ENCODE results near the gene ICA1.

The ICA1 gene

DNA sequence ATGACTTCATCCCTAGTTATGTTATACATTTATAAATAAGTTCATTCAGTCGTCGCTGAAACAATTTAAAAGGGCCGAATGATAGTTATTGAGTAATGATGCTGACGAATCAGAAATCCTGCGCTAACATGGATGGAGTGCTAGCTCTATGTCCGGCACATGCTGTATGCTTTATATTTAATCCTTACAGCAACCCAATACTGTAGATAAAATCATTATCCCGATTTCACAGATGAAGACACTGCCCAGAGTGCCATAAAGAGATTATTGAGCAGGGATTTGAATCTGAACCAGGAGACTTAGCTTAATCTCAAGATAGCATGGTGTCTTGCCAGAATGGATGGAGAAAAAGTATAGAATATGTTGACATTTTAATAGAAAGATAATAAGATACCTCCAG is 1.1 kb upstream of the ICA1 start:
- no peak overlapping the region for H3K4me3 ChIP-seq (replicated peaks; ENCODE audit: low read depth, low read length)
- DNase-seq (ENCODE audit: extremely low read depth, low read depth): no peak

DNA sequence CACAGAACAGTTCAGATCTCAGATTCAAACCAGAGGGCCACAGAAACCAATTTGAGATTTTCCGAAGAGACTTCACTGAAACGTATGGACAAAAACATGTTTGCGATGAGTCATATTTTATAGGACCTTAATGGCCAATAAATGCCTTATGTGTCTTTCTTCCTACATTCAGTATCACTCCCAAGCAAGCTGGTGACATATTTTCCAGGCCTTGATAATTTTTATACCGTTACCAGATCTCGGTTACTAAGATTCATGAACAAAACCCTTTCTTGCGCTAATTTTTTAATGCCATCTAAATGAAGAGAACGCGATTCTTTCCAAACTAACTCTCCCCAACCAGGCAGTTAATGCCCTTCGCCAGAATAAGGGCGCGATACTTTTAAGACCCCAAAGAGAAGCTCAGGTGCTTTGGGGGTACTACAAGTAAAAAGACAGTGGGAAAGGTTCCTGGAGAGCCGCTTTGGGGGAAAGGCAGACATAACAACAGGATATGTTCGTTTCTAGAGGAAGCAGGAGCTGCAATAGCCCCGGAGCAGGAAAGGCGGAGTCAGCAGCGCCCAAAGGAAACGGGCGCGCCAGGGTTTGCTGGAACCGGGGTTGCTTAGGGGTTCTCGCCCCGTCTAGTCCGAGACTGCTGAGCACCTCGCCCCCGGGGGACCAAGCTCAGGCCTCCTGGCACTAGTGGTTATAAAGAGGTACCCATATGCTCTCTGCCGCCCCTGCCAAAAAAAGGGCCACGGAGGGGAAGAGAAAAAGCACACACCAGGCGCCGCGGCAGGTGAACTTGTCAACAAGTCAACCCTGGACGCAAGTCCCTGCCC is 884 bp downstream of the ICA1 start:
- TF ChIP-seq, protein P1, sequence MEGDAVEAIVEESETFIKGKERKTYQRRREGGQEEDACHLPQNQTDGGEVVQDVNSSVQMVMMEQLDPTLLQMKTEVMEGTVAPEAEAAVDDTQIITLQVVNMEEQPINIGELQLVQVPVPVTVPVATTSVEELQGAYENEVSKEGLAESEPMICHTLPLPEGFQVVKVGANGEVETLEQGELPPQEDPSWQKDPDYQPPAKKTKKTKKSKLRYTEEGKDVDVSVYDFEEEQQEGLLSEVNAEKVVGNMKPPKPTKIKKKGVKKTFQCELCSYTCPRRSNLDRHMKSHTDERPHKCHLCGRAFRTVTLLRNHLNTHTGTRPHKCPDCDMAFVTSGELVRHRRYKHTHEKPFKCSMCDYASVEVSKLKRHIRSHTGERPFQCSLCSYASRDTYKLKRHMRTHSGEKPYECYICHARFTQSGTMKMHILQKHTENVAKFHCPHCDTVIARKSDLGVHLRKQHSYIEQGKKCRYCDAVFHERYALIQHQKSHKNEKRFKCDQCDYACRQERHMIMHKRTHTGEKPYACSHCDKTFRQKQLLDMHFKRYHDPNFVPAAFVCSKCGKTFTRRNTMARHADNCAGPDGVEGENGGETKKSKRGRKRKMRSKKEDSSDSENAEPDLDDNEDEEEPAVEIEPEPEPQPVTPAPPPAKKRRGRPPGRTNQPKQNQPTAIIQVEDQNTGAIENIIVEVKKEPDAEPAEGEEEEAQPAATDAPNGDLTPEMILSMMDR (IDR thresholded peaks at IDR 0.05; ENCODE audit: low read depth, low read length, missing control alignments): no peak
- no peak for DNase-seq (ENCODE audit: extremely low read depth, low read depth)
- H3K4me3 ChIP-seq (replicated peaks; ENCODE audit: low read depth, low read length): peak overlapping the region; percentile 37

More for the DNA sequence above, 1.1 kb upstream of the ICA1 start:
- TF ChIP-seq, protein P1 (IDR thresholded peaks at IDR 0.05; ENCODE audit: low read depth, low read length, missing control alignments): no peak

DNA sequence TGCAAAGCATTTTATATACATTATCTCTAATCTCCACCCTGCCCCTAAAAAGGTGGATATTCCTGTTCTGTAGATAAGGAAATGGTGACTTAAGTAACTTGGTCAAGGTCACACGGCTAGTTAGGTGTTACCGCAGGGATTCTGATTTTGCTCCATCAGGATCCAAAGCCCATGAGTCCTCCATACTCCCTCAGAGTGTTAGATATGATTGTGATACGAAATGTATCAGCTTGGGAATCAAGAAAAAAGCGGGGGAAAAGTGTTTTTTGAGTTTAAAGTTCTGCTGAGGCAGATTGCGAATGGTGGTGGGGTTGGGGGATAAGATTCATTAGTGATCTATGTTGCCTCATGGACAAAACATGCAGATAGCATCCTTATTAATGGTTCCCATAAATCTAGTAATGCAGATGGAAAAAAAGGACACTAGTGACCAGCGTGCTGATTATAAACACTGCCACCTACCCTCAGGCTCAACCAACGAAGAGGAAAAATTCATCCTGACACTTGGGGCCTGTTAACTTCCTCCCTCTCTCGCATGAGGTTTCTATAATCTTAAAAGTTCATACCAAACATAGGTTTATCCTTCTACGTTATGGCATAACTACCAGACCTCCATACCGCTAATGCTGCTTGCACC is 2.3 kb downstream of the ICA1 start:
- DNase-seq (ENCODE audit: extremely low read depth, low read depth): no peak
- H3K4me3 ChIP-seq (replicated peaks; ENCODE audit: low read depth, low read length): no peak overlapping the region
- TF ChIP-seq, protein P1 (IDR thresholded peaks at IDR 0.05; ENCODE audit: low read depth, low read length, missing control alignments): no peak

DNA sequence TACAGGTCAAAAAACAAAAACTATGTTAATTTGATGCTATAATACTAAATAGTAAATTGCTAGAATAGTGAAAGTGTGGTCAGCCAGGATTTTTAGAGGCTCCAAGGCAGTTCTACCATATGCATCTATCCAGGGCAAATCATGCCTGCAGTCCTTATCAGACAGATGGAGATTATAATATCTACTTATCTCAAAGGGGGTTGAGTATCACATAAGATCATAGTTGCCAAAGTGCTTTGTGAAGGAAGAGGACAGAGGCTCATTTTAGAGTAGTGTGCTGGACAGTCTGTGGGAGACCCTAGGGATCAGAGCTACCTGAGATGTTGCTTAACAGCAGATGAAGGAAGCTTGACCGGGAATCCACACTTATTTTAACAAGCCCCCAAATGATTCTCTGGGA is 3.2 kb downstream of the ICA1 start:
- DNase-seq (ENCODE audit: extremely low read depth, low read depth): no peak
- TF ChIP-seq, protein P1 (IDR thresholded peaks at IDR 0.05; ENCODE audit: low read depth, low read length, missing control alignments): no peak
- no peak overlapping the region for H3K4me3 ChIP-seq (replicated peaks; ENCODE audit: low read depth, low read length)

DNA sequence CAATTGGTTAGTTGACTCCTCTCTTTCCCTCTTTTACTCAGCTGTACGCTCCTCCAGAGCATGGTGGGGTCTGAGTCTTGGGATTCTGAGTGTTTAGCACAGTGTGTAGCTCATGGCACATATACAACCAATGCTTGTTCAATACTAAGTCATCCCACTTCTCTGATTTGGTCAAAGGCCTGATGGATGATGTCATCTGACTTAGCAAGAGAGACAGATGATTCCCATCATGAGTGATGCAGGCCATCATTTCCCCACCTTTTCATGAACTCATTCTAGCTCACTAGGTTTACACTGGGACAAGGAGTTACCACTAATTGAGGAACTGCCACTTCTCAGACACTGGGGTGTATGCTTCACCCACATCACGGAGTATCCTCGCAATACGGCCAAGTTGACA is 3.8 kb downstream of the ICA1 start:
- TF ChIP-seq, protein P1 (IDR thresholded peaks at IDR 0.05; ENCODE audit: low read depth, low read length, missing control alignments): no peak
- DNase-seq (ENCODE audit: extremely low read depth, low read depth): no peak
- no peak overlapping the region for H3K4me3 ChIP-seq (replicated peaks; ENCODE audit: low read depth, low read length)

DNA sequence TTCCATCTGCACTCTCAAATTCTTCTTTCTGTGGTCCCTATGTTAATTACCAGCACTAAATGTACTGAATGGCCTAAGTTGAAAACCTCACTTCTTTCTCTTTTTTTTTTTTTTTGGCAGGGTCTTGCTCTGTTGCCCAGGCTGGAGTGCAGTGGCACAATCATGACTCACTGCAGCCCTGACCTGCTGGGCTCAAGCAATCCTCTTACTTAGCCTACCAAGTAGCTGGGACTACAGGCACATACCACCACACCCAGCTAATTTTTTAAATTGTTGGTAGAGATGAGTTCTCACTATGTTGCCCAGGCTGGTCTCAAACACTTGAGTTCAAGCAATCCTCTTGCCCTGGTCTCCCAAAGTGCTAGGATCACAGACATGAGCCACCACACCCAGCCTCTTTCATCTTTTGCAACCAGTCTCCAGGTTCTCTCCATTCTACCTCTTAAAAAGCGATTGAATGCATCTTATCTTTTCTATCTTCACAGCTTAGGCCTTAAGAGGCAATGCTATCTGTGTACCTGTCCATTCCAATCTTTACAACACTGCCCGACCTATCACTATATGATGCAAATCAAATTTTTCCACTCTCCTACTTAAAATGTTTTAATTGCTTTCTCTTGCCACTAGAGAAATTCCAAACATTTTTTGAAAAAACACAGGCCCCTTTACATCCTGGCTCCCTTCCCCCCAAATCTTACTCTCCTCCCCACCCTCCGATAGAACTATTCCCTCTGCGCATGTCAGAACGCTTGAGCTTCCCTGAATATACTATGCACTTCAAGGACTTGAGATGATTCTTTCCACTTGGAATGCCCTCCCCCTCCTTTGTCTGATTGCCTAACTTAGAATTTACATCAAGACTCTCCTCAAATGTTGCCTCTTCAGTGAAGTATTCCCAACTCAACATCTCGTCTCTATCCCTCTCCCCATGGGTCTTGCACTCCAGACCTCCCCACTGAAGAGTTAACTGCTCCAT is 6.0 kb downstream of the ICA1 start:
- H3K4me3 ChIP-seq (replicated peaks; ENCODE audit: low read depth, low read length): no peak overlapping the region
- no peak for DNase-seq (ENCODE audit: extremely low read depth, low read depth)
- TF ChIP-seq, protein P1 (IDR thresholded peaks at IDR 0.05; ENCODE audit: low read depth, low read length, missing control alignments): no peak

Measured in HFF-Myc (cell line).